D341Med (cell line): ENCODE data around the gene GLI1.
"Not testable (repeated sequence)": the region's sequence is repeated elsewhere in the genome, so short reads cannot be mapped to it uniquely, and the experiment has no call there.

Source experiments
- DNase-seq: peaks from one replicate; pipeline ENCODE4 v3.0.0; 2012; ENCODE audit warnings: low spot score

Gene GLI1

GRCh38 chr12:57476162-57476992 lies 16.8 kb downstream of the GLI1 start:
- no peak for DNase-seq

DNA sequence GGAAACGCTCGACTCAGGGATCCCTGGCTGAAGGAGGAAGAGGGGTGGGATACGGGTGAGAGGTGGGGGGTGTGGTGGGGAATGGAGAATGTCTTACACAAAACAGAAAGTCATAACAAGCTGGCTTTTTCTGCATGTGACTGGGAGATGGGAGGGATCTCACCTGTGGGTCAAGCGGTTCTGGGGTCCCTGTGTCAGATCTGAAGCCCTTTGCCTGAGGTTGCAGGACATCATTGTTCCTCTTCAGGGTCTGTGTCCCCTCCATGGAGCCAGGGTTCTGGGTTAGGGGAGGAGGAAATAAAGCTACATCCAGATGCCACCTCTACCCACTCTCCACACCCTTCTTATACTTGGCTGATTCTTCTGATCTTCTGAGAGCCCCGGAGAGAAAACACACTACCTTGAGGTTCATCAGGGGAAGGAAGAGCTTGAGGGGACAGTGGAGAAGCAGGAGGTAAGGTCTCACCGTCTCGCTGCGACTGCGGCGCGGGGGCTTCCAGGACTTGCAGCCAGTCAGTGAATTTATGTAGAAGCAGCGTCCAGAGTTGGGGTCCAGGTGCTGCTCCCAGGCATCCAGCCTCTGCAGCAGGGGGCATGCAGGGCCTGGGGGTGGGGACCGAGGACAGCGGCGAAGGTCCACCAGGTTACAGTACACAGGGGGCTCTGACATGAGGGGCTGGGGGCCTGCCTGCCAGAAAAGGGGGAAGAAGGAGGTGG lies 17.6 kb downstream of the GLI1 start:
- DNase-seq, result no peak

DNA sequence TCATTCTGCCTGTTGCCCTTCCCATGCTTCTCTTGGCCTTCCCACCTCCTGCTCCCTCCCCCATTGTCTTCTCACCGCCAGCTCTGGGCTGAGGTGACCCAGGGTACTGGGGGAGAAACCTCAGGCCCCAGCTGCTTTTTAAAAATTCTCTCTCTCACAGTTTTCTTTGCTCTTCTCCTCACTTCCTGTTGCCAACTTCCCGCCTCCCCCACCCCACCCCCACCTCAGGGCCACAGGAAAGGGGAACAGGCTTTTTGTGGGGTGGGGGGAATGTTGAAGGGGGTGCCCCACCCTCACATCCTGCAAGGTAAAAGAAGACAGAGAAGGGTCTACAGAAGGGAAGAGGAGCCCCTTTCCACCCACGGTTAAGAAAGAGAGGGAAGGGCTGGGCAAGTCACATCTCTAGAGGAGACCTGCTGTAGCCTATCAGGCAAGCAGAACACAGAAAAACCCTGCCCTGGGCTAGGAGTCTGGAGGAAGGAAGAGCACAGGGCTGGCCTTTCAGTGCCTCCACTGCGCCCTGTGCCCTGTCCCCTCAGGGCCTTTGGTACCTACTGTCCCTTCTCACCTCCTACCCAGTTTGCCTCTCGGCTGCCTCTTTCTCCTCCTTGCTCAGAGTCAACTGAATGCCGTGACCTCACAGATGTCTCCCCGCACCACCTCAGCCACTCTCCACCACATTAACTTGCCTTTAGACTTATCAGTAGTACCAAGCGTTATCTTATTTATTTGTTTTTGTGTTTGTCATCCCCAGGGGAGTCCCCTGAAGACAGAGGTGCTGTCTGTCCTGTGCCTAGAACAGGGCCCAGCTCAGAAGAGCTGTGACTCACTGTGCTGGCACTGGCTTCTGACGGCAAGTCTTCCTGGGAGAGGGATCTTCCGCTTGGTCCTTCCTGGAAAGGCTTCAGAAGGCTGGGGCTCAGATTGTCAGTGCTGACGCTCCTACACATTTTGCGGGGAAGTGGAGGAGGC lies 18.4 kb downstream of the GLI1 start:
- no peak for DNase-seq

- DNase-seq, result no peak
Measured at GRCh38 chr12:57479043-57479375, 19.4 kb downstream of the GLI1 start.

DNA sequence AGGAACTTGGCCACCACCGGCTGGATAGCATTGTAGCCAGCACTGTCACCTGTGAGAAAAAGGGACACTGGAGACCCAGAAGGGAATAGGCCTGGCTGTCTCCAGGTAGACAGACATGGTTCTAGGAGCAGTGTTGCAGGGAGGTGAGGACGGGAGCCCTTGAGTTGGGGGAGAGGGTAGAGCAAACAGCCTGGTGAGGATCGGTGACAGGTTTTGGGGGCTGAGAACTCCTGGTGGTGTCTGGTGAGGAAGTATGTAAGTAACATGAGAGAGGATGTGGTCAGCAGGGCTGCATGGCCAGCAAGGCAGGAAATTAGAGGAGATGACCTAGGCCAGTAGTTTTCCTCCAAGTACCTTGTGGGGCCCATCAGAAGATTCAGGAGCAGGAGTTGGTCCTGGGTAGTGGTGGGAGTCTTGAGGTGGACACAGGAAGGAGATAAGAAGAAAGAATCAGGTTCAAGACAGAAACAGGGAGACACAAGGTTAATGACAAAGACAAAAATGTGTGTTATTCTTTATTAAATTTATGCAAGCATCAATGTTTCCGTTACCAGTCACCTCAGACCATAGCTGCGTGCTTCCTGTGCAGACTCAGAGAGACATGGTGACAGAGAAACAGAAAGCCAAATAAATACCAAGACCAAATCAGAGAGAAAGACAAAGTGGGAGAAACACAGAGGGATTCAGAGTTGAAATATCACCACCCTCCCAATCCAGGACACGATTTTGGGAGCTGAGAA lies 20.0 kb downstream of the GLI1 start, which contains the start of gene ARHGAP9:
Gene ARHGAP9, minus strand, starts transcription at position 491 of the 740 bp plus-strand sequence. Its CDS starts 460 bp downstream, at position 31.
- DNase-seq, result no peak

DNA sequence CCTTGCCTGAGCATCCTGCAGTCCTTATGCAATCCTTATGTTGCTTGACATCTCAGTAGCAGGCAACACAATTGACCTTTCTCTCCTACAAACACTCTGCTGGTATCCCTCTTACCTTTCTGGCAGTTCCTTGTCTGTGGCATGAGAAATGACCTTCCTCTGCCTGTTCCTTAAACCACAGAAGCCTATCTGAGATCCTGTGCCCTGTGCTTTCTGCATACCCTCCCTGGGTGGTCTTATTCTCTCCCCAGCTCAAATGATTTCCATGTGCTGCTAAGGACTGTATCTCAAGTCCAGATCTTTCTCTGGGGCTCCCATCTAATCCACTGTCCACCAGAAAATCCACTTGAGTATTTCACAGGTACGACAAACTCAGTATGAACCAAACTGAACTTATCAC lies 22.1 kb downstream of the GLI1 start:
- no peak for DNase-seq

DNA sequence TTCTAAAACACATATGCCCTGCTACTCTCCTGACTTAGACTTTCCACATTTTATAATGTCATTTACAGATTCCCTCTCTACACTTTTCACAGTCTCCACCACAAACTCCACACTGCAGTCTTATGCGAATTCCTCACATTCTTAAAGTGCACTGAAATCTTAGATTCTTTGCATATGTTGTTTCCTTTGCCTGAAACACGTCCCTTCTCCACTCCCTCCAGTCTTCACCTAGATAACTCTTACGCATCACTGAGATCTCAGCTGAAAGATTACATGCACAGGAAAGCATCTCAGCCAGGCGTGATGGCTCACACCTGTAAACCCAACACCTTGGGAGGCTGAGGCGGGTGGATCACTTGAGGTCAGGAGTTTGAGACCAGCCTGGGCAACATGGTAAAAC lies 23.9 kb downstream of the GLI1 start:
- DNase-seq, result no peak

- peak; percentile 61 for DNase-seq
Measured at GRCh38 chr12:57485695-57486094, 26.1 kb downstream of the GLI1 start.

- no peak for DNase-seq
Measured at GRCh38 chr12:57487055-57487596, 27.5 kb downstream of the GLI1 start.

DNA sequence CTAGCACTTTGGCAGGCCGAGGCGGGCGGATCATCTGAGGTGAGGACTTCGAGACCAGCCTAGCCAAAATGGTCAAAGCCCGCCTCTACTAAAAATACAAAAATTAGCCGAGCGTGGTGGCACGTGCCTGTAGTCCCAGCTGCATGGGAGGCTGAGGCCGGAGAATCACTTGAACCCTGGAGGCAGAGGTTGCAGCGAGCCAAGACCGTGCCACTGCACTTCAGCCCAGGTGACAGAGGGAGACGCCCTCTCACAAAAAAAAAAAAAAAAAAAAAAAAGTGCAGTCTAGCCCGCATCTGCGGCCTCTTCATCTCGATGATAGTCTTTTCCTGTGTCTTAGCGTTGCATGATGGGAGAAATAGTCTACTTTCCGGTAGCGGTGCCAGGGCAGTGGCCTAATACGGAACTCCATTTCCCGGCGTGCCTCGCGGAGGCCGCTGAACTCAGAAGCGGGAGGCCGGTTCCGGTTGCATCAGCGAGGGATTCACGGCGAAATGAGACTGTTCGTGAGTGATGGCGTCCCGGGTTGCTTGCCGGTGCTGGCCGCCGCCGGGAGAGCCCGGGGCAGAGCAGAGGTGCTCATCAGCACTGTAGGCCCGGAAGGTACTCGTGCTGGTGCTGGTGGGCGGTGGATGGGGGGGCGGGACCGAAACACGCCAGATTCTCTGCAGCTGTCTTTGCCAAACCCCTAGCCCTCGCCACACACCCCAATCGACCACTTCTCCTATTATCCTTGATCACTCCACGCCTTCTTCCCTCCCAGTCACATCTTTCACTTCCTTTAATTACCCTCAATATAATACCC lies 28.2 kb downstream of the GLI1 start, which contains the start of gene MARS1:
Gene MARS1, plus strand, starts transcription at position 472 of the 805 bp plus-strand sequence. Its CDS starts 23 bp downstream, at position 495.
- DNase-seq, result peak; percentile 89

DNA sequence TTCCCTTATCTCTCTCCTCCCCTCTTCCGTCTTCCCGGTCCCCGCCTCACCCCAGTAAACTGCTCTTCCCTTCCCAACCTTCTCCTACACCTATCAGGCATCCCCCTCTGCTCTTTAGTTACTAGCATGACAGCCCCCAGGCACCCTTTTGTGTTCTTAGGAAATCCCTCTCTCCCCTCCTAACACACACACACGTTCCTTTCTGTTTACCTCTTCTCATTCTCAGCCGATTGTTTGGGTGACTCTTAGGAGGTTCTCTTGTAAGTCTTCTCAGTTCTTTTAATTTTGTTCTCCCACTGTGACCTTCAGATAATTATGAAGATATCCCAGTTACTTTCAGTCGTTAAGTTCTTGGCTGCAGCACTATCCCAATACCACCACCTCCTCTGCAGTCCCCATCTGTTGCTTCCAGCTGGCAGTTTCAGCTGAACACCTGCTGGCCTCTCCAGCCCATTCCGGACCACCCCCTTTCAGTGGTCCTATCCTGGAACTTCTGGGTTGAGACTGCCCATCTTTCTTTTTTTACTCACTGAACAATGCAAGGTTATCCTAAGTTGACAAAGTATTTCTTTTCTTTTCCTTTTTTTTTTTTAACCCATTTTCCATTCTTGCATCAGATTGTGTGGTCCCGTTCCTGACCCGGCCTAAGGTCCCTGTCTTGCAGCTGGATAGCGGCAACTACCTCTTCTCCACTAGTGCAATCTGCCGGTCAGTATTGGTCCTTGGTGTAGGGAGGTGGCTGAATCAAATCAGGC lies 29.0 kb downstream of the GLI1 start:
- peak; percentile 53 for DNase-seq

GRCh38 chr12:57489157-57489641 lies 29.6 kb downstream of the GLI1 start:
- no peak for DNase-seq

- no peak for DNase-seq
Measured at GRCh38 chr12:57490126-57490525, 30.5 kb downstream of the GLI1 start.

DNA sequence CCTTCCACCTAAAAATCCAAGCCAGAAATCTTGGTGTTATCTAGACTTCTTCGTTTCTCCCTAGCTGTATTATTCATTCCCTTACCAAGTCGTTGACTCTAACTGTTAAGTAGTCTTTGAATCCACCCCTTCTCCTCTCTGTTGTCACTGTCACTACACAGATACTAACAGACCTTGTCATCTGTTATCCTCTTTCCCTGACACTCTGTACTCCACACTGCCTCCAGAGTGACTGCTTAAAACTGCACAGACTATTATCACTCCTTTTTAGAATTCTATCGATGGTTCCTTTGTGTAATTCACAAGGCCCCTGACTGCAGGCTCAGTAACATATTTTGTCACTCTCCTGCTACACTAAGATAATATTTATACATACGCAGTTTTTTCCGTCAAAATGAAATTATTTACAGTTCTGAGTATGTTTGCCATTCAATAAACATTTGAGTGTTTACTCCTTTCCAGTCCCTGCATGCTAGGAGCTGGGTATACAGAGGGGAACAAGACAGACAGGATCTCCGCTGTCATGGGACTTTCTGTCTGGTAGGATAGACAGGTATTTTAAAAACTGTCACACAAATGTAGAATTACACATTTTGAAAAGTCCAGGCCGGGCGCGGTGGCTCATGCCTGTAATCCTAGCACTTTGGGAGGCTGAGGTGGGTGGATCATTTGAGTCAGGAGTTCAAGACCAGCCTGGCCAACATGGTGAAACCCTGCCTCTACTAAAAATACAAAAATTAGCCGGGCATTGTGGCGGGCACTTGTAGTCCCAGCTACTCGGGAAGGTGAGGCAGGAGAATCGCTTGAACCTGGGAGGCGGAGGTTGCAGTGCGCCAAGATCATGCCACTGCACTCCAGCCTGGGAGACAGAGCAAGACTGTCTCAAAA lies 32.1 kb downstream of the GLI1 start:
- DNase-seq, result no peak

- not testable (repeated sequence) for DNase-seq
Measured at GRCh38 chr12:57495051-57495701, 35.6 kb downstream of the GLI1 start.

- no peak for DNase-seq
Measured at GRCh38 chr12:57496822-57497221, 37.2 kb downstream of the GLI1 start.

DNA sequence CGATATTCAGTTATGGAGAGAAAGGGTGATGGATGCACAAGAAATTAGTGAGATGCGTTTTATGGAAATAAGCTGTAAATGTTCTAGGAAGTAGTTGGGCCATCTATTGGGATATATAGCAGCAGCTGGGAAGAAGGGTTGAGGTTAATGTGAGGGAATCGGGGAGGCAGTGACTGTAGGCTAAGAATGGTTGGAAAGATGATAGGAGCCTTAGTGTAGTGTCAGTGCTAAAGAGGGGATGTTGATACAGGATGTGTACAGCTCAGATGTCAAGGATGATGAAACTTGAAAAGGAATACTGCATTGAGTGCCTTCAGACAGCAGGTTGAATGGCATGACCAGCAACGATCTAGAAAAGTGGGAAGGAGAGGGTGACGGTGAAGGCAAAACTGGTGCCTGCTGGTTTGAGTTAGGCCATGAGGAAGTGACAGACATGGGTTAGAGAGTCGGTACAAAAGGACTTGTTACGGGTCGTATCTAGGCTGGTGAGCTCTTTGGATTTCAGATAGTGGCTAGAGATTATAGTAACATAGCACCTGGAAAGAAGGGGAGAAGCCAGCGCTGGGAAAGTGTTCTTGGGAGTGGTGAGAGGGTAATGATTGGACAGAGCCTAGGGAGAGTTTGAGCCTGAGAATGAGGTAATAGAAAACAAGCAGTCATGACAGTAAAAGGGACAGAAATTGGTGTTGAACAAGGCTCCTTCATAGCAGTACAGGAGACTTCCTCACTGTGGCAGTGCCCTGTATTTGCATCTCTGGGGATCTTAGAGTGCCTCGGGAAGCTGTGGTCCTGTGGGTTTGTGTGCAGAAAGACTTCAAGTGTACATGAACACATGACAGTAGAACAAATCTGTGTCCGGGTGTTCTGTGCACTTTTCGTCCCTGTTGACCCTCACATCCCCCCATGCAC lies 37.9 kb downstream of the GLI1 start:
- no peak for DNase-seq
